GM21423 (cell line): ENCODE data around the gene KASH5.
A peak's percentile ranks its signal among the peaks of the same experiment; 100 is the strongest.

Experiments
- ATAC-seq: cut with Tn5 transposase; IDR thresholded peaks from one replicate; pipeline ENCODE4 v1.9.1; 2021; ENCODE audit warnings: mild to moderate bottlenecking, moderate library complexity; ENCODE audit not compliant: unreplicated experiment

The KASH5 gene

GRCh38 chr19:49387936-49388372, at the start of gene KASH5:
Gene KASH5, plus strand, starts transcription at chr19:49388249. Its CDS starts 2,635 bp downstream, at chr19:49390884.
- no peak for ATAC-seq

- no peak for ATAC-seq
Measured at GRCh38 chr19:49338691-49339300, 49.3 kb upstream of the KASH5 start.

GRCh38 chr19:49339301-49340068, 48.6 kb upstream of the KASH5 start:
- no peak for ATAC-seq

- peak; percentile 73 for ATAC-seq
Measured at GRCh38 chr19:49340069-49340864, 47.8 kb upstream of the KASH5 start.

- no peak for ATAC-seq
Measured at GRCh38 chr19:49340865-49341718, 47.0 kb upstream of the KASH5 start.

GRCh38 chr19:49342291-49342721, 45.7 kb upstream of the KASH5 start:
- no peak for ATAC-seq

- ATAC-seq, result no peak
Measured at GRCh38 chr19:49343123-49343522, 44.9 kb upstream of the KASH5 start.

GRCh38 chr19:49344505-49345423, 43.3 kb upstream of the KASH5 start:
- ATAC-seq, result no peak

- no peak for ATAC-seq
Measured at GRCh38 chr19:49347191-49347590, 40.9 kb upstream of the KASH5 start.

- no peak for ATAC-seq
Measured at GRCh38 chr19:49347835-49348234, 40.2 kb upstream of the KASH5 start.

GRCh38 chr19:49348305-49349189, 39.5 kb upstream of the KASH5 start:
- no peak for ATAC-seq

- ATAC-seq, result no peak
Measured at GRCh38 chr19:49349567-49349966, 38.5 kb upstream of the KASH5 start.

GRCh38 chr19:49355909-49356353, 32.1 kb upstream of the KASH5 start:
- no peak for ATAC-seq

- no peak for ATAC-seq
Measured at GRCh38 chr19:49356382-49356781, 31.7 kb upstream of the KASH5 start.

- ATAC-seq, result no peak
Measured at GRCh38 chr19:49357186-49357585, 30.9 kb upstream of the KASH5 start.

- ATAC-seq, result no peak
Measured at GRCh38 chr19:49359851-49360820, 27.9 kb upstream of the KASH5 start.

GRCh38 chr19:49361438-49362047, 26.5 kb upstream of the KASH5 start:
- ATAC-seq, result no peak
